Putamen (tissue), 1 donor: ENCODE data around the gene EVI2A.
"Not testable (repeated sequence)": the region's sequence is repeated elsewhere in the genome, so short reads cannot be mapped to it uniquely, and the experiment has no call there.

Source experiments
- DNase-seq: peaks from one replicate; pipeline ENCODE4 v3.0.0-alpha.2; 2016; ENCODE audit warnings: low spot score

Gene EVI2A, protein sequence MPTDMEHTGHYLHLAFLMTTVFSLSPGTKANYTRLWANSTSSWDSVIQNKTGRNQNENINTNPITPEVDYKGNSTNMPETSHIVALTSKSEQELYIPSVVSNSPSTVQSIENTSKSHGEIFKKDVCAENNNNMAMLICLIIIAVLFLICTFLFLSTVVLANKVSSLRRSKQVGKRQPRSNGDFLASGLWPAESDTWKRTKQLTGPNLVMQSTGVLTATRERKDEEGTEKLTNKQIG

DNA sequence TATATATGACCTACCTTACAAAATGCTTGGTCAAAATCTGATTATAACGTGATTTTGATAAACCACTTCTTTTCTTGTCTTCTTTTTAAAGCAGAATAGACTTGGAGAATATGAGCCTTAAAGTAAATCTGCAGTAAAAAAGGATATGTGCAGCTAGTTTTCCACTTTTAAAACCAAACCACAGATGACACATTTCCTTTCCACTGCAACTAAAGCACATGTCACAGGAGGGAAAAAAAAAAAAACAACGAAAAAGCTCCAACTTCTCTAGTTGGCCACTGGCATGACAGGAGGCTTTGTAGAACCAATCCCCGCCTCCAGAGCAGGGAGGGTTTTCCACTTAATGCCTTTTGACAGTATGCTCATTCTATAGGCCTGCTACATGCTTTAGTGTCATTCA lies at the start of gene EVI2A:
EVI2A (minus strand) TSS at position 142 of the 400 bp plus-strand sequence. CDS start 2,609 bp downstream, outside the sequence.
- peak; percentile 85 for DNase-seq

DNA sequence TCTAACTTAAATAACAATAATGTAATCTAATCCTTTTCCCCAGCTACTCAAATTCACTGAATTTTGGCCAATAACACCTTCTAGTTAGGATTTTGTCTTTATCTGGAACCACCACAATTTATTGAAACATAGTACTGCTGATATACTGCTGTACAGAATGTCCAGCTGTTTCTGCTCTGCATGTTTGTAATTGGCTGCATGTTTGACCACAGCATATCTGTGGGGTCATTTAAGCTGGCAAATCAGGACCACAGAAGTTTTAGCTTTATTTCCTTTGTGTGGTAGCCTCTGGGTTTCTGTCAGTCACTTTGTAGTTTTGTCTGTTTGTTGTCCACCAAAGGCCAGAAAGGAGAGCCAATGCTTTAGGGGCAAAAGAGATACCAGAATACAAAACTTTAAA lies 47.8 kb upstream of the EVI2A start:
- no peak for DNase-seq

DNA sequence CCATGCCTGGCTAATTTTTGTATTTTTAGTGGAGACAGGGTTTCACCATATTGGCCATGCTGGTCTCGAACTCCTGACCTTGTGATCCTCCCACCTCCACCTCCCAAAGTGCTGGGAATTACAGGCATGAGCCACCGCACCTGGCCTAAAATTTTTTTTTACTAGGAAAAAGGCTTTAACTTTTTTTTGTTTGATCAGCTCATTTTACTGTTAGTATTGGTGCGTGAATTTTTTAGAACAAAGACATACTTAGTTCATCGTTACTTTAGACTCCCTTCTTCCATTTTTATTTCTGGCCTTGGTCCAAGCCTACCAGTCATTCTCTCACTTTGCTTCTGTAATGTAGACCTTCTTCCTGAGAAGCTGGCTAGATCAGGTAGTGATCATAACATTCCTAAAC lies 44.7 kb upstream of the EVI2A start:
- no peak for DNase-seq

DNA sequence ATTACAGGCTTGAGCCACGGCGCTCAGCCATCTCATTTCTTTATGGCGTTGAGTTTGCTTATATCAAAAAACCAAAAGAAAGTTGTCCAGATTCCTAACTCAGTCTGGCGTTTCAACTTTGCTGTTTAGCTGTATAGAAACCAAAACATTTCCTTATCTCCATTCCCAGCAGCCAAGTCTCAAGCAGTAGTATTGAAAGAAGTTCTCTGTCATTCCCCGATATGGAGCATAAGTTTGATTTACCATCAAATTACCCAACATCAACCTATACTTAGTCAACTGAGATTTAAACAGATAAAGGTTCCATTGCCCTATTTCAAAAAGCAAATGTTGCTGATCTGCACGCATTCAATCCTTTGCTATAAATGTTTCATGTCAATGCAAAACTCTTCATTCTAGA lies 42.6 kb upstream of the EVI2A start:
- no peak for DNase-seq

DNA sequence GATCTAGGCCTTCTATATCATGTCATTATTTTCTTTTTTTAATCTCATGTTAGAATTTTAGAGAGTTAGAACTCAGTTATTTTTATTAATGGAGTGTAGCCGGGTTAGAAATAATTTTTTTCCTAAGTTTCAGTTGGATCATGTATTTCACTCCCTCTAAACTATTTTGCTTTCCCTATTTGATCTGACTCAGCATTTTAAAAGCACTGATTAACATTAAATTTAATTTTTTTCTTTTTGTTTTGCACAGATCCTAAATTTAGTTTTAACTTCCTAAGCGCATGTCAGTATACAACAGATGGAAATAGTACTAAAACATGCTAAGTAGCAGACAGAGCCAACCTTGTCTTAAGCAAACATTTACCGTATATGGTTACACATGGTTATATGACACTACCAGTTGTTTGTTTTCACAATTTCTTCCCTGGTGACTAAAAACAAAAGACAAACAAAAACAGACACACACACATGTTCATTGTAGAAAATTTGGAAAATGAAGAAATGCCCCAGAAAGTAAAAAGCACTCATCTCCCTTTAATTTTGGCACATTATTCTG lies 36.5 kb upstream of the EVI2A start:
- no peak for DNase-seq

DNA sequence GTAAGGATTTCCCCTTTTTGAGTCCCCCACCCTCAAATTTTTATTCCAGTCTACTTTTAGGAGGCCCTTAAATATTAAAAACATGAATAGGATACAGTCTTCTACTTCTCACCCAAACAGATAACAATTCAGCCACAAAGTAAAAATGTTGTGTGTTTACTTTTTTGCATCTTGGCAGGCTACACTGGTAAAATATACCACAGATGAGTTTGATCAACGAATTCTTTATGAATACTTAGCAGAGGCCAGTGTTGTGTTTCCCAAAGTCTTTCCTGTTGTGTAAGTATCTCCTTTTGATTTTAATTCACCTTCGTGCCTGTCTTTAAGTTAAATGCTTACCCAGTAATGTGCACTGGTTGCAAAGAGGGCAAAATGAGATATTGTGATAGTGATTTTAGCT lies 35.7 kb upstream of the EVI2A start:
- DNase-seq, result no peak

DNA sequence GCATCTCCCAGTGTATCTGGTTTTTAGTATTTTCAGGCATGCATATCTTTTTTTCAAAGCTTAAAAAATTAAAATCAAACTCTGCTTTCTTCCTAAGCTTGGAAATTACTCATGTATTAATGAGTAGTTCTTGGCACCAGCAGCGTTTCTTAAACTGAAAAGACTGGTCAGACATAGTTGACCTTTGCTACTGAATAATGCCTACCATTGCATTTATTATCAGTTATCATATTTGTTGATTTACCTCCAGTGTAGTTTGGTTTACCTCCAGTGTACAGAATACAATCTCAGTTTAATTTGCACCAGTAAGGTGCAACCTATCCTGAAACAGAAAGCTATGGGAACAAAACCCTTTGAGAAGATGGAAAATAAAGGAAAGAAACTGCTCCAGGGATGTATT lies 34.5 kb upstream of the EVI2A start:
- no peak for DNase-seq

DNA sequence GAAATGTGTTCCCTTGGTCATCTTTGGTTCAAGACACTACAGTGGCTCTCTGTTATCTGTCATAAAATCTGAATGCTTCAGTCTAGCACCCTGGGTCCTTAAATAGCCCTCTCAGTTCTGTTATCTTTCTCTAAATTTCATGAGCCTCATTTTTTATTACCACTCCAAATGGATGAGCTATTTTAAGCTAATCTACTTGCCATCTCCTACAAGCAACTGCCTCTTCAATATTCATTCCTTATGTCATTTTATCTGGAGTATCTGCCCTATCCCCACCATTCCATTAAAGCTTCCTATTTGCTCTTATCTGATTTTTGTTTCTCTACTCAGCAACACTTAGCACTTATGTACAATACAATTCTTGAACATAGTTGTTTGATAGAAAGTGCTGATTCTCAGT lies 28.0 kb upstream of the EVI2A start:
- no peak for DNase-seq

DNA sequence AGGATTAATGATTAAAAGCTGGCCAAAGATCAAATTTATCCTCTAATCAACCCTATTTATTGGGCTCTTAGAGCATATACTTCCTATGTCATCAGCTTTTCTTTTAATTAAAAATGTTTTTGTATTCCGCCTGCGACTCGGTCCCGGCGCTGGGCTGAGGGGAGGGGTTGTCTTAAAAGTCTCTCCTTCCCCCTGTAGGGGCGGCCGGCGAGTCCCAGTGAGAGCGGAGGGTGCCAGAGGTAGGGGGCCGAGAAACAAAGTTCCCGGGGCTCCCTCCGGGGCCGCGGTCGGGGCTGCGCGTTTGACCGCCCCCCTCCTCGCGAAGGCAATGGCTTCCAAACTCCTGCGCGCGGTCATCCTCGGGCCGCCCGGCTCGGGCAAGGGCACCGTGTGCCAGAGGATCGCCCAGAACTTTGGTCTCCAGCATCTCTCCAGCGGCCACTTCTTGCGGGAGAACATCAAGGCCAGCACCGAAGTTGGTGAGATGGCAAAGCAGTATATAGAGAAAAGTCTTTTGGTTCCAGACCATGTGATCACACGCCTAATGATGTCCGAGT lies 23.8 kb upstream of the EVI2A start:
- not testable (repeated sequence) for DNase-seq

DNA sequence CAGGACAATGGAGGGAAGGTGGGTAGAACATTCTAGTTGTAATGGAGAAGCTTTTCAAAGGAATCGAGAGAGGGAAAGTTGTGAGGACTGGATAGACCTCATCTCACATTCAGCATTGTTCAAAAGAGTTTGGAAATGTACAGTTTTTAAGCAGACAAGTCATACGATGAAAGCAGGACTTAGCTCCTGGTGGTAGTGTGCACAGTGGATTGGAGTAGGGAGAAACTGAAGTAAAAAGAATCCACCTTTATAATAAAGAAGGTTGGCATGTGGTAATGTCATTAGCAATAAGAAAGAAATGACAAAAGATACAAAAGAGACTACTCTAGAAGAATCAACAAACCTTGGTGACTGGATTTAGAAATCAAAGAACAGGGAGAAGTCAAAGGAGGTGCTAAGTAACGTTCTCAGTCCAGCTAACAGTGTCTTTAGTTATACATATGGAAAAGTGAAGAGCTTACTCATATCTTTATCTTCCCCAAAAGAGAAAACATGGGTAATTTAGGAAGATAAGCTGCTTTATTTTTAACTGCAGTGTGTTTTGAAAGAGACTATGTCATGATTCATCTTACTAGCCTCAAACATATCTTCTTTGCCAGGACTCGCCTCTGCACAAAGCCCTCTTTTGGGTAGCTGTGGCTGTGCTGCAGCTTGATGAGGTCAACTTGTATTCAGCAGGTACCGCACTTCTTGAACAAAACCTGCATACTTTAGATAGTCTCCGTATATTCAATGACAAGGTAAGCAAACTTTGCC lies 18.7 kb upstream of the EVI2A start:
- no peak for DNase-seq

DNA sequence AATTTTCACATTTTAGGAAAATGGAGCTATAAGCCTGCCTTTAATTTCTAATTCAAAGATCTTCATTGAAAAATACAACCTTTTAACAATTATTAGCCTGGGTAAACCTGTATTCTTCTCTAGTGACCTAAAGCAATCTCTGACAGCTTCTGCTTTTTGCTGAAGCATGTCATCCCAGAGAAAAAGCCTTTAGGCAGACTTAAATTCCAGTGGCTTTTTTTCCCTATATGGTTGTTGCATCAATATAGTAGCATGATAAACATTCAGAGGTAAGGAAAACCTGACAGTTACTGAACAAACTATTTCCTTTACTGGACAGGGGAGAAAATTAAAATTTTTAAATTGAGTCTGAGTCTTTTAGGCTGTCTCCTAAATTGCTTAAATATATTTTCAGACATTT lies 7.8 kb upstream of the EVI2A start:
- no peak for DNase-seq

DNA sequence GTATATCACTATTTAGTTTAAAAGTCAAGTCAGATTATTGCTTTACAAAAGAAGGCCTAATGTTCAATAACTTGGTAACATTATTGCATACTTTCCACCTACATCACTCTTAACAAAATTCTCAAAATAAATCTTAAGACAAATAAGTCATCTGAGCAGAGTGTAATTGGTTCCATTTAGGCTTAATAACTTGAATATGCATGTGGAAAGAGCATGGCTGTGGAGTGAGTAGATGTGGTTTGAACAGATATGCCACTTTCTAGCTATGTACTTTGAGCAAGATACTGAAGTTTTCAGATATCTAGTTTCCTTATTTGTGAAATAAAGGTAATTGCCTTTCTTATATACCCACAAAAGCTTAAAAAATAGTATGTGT lies 6.7 kb upstream of the EVI2A start:
- no peak for DNase-seq

DNA sequence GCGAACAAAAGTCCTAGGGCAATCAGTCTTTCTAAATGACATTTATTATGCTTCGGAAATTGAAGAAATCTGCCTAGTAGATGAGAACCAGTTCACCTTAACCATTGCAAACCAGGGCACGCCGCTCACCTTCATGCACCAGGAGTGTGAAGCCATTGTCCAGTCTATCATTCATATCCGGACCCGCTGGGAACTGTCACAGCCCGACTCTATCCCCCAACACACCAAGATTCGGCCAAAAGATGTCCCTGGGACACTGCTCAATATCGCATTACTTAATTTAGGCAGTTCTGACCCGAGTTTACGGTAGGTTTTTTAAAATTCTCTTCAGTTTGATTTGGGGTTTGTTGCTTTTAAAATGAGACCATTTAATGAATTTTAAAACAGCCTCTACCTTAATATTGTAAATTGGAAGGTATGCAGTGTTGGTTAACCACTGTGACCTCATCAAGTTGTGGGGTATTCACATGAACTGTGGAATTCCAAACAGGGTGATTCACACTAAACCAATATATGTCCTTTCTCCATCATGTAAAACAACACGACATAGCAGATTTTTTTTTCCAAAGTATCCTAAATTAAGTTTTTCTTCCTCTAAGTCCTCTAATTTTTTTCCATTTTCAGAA lies 6.2 kb upstream of the EVI2A start:
- no peak for DNase-seq

DNA sequence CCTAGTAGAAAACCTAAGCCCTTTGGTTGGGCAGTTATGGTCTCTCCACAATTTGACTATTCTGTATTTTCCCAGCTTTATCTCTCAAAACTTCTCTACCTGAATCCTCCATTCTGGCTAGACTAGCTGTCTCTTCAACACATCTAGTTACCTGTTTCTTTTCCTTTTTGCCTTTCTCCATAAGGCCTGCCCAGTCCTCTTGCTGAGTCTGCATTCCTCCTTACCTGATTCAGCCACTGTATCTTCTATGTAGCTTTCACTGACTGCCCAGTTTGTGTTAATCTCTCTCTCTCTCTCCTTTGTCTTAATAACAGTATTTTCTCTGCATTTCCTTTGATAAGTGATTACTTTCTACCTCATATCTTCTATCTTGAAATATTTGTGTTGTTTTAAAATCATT lies 2.1 kb upstream of the EVI2A start:
- DNase-seq, result no peak

DNA sequence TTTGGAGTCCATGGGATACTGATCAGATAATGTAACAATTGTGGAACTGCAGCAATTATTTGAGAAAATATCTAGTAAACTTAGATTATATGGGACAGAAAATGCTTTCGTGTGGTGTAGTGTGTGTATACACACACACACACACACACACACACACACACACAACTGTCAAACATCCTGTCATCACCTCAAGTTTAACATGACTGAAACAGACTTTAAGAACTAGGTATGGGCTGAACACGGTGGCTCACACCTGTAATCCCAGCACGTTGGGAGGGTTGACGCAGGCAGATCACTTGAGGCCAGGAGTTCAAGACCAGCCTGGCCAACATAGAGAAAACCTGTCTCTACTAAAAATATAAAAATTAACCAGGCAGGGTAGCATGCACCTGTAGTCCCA lies 544 bp upstream of the EVI2A start:
- no peak for DNase-seq

DNA sequence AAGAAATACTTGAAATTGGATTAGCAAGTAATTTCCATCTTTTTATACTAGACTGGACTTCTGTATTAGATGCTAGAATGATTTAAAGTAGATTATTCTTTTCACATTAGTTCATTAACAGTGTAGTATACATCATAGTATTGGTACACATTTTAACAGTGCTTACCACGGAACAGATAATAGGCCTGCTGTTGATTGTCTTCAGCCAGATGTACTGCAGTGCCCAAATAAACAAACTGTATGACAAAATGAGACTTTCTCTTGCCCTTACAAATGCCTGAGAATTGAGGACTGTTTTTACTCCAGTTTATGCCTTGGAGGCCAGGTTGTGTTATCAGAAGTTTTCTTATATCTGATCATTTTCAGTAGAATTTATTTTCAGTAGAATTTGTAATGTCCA lies 631 bp downstream of the EVI2A start:
- peak; percentile 71 for DNase-seq

DNA sequence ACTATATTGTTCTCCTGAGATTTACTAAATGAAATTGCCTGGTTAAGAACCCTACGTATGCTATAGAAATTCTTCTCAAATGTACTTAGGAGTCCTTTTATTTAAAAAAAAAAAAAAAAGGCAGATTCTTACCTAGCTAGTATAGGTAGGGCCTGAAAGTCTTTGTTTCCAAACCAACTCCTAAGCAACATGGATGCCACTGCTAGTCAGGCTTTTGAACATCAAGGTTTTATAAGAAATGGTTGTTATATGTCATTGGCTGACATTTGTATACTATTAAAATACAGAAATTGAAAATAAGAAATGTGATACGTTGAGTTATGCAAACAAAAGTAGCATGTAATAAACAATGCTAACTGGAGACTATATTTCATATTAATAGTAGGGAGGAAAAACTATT lies 1.2 kb downstream of the EVI2A start:
- no peak for DNase-seq

DNA sequence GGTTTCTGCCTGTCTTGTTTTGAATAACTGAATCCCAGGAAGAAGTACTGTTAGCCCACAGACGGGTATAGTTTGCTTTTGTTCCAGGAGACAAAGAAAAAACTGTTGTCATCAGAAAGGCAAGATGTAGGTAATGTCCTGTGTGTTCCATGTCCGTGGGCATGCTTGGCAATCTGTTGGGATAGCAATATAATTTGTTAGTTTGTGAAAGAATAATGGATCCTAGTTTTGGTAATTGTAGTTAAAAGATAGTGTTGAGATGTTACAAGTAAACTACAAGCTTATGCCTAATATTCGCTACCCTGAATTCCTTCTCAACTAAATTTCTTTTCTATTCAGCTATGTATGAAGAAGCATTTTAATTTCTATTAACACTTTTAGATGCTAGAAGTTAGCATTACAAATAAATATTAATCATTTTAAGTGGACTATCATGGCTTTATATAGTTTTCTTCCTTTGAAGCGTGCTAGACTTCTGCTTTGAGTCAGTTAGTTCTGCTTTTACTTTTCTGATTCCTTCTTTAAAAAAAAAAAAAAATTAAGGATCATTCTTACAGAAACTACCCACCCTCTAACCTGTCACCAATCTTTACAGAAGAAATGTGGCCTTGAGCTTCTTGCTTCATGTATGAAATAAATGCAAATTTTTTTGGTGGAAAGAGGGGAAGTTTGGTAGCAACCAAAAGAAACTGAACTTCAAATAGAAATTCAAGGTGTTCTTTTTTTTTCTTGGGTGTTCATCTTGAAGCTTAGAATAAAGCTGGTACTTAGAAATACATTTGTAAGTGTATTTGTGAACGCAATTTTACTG lies 2.4 kb downstream of the EVI2A start:
- no peak for DNase-seq

DNA sequence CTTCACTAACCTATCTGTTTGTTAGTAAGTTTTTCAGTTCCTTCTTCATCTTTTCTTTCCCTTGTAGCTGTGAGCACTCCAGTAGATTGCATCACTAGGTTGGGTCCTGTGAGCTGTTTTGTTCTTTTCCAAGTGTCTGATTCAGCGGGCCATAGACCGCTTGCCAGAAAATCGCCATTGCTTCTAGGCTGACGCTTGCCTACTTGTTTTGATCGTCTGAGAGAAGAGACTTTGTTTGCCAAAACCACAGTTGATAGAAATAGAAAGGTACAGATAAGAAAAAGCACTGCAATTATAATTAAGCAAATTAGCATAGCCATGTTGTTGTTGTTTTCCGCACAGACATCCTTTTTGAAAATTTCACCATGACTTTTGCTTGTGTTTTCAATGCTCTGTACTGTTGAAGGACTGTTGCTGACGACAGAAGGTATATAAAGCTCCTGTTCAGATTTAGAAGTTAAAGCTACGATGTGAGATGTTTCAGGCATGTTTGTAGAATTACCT lies 3.1 kb downstream of the EVI2A start:
- DNase-seq, result peak; percentile 90

DNA sequence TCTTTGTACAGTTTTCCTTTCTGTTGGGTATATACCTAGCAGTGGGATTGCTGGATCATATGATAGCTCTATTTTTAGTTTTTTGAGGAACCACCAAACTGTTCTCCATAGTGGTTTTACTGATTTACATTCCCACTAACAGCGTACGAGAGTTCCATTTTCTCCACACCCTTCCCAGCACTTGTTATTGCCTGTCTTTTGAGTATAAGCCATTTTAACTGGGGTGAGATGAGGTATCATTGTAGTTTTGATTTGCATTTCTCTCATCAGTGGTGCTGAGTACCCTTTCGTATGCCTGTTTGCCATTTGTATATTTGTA lies 6.7 kb downstream of the EVI2A start:
- DNase-seq, result no peak

DNA sequence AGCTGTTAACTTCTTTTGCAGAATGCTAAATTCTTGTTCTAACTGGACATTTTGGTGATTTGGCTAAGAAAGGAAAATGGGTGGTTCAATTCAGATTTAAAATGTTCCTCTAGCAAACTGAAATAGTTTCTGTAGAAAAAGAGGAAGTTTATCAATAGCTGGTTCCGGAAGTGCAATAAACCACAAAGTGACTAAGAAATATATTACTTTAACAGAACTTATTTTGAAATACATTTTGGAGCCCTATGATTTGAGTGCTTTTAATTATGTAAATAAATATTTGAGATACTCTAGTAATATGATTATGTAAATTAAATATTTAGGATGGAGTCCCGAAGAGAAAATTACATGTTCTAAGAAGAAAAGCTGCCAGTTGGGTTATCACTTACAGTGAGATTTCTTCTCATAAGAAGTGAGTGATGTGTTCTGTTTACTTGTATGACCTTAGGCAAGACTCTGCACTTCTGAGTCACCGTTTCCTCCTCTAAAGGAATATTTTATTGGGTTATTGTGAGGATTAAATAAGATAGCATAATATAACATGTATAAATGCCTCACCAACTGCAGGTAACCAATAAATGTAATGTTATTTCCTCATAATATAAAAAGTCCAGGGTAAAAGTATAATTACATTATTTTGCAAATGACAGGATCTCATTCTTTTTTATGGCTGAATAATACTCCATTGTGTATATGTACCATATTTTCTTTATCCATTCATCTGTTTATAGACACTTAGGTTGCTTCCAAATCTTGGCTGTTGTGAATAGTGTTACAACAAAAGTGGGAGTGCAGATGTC lies 7.2 kb downstream of the EVI2A start, which contains the start of gene EVI2B:
EVI2B (minus strand) TSS at position 73 of the 800 bp plus-strand sequence. CDS start 8,445 bp downstream, outside the sequence.
- no peak for DNase-seq
